ENCODE measurements around the gene COL8A2. TPM values are rescaled to one million over a fixed set of nuclear protein-coding genes. Genes with fewer than 3 reads are reported as not detected.

The COL8A2 gene
- polyA plus RNA-seq, 1 experiment: 6.8 TPM

GRCh38 chr1:36098650-36099365, 26.2 kb downstream of the COL8A2 start:
- Histone ChIP-seq H3K36me3 (ENCODE audit: control insufficient read depth, insufficient read depth, low read length) (peaks cover 10% of the 10 kb centered on the region), H3K4me3 (ENCODE audit: low read depth, low read length) (no peak overlapping the region), H3K27me3 (ENCODE audit: control insufficient read depth, insufficient read depth, low read length) (no peaks in the 10 kb centered on the region)
- no peak for DNase-seq (ENCODE audit: low read depth)
- no peak for TF ChIP-seq CTCF (IDR thresholded peaks at IDR 0.05; ENCODE audit: insufficient read depth, low read depth, low read length)
- ChIA-PET CTCF (interaction anchor here (0.6 to 17.9 kb wide), 6 partner anchors 19 to 125 kb away, joined by 3 to 382 read pairs (median 19); partner anchors contain the start of genes THRAP3 and TRAPPC3), POLR2A (no interaction called here)

- no peak for TF ChIP-seq CTCF (IDR thresholded peaks at IDR 0.05; ENCODE audit: insufficient read depth, low read depth, low read length)
- no peaks in the 10 kb centered on the region for H3K27me3 ChIP-seq (ENCODE audit: control insufficient read depth, insufficient read depth, low read length)
- DNase-seq (ENCODE audit: low read depth): no peak
- POLR2A ChIA-PET: interaction anchor here (0.5 kb wide), 1 partner anchor 312 kb away, joined by 3 read pairs; no protein-coding TSS in a partner anchor
- peaks cover 17% of the 10 kb centered on the region for H3K36me3 ChIP-seq (ENCODE audit: control insufficient read depth, insufficient read depth, low read length)
- no peak overlapping the region for H3K4me3 ChIP-seq (ENCODE audit: low read depth, low read length)
- CTCF ChIA-PET: interaction anchor here (0.6 to 17.9 kb wide), 8 partner anchors 15 to 126 kb away, joined by 3 to 382 read pairs (median 9); partner anchors contain the start of genes THRAP3 and TRAPPC3
These were observed 27.1 kb downstream of the COL8A2 start for GRCh38 chr1:36097693-36098585.

- peak; percentile 42 for TF ChIP-seq CTCF (IDR thresholded peaks at IDR 0.05; ENCODE audit: insufficient read depth, low read depth, low read length)
- Histone ChIP-seq H3K27me3 (ENCODE audit: control insufficient read depth, insufficient read depth, low read length) (no peaks in the 10 kb centered on the region), H3K4me3 (ENCODE audit: low read depth, low read length) (no peak overlapping the region), H3K36me3 (ENCODE audit: control insufficient read depth, insufficient read depth, low read length) (peaks cover 27% of the 10 kb centered on the region)
- no peak for DNase-seq (ENCODE audit: low read depth)
- CTCF ChIA-PET: interaction anchor here (0.6 to 17.9 kb wide), 11 partner anchors 16 to 188 kb away, joined by 3 to 382 read pairs (median 4); partner anchors contain the start of genes THRAP3 and TRAPPC3
- POLR2A ChIA-PET: interaction anchor here (0.5 kb wide), 1 partner anchor 313 kb away, joined by 3 read pairs; no protein-coding TSS in a partner anchor
These were observed 28.3 kb downstream of the COL8A2 start for GRCh38 chr1:36096500-36097432.

- ChIA-PET POLR2A (no interaction called here), CTCF (interaction anchor here (1.3 to 17.9 kb wide), 9 partner anchors 11 to 189 kb away, joined by 3 to 382 read pairs (median 9); partner anchors contain the start of genes THRAP3 and TRAPPC3)
- DNase-seq (ENCODE audit: low read depth): no peak
- Histone ChIP-seq H3K4me3 (ENCODE audit: low read depth, low read length) (no peak overlapping the region), H3K27me3 (ENCODE audit: control insufficient read depth, insufficient read depth, low read length) (no peaks in the 10 kb centered on the region), H3K36me3 (ENCODE audit: control insufficient read depth, insufficient read depth, low read length) (peaks cover 29% of the 10 kb centered on the region)
- TF ChIP-seq CTCF (IDR thresholded peaks at IDR 0.05; ENCODE audit: insufficient read depth, low read depth, low read length): no peak
These were observed 29.1 kb downstream of the COL8A2 start for GRCh38 chr1:36095760-36096405.
